PC-3 (cell line): ENCODE data around the gene NANOS3. TPM values are rescaled to one million over a fixed set of nuclear protein-coding genes. Genes with fewer than 3 reads are reported as not detected.

Source experiments
- ATAC-seq: fragments of 200-7000 bp; cut with Tn5 transposase; 2 replicates; pipeline ENCODE4 v1.9.1; 2020; ENCODE audit warnings: mild to moderate bottlenecking, moderate library complexity
- BruUV-seq: library from RNA; stranded (reverse); fragments of 400-500 nt; replicated peaks from 2 replicates; lab custom pipeline; 2021; lab: Mats Ljungman, UMichigan
- CTCF ChIA-PET: fragments of 300-600 bp; sonication (Branson Sonifier 250); formaldehyde crosslinking; loops from one replicate; lab custom pipeline; 2022; ENCODE audit warnings: antibody characterized with exemption; lab: Charles Lee
- POLR2A ChIA-PET: fragments of 300-600 bp; sonication (Branson Sonifier 250); formaldehyde crosslinking; loops from one replicate; lab custom pipeline; 2022; ENCODE audit warnings: antibody characterized with exemption; ENCODE audit not compliant: unreplicated experiment; lab: Charles Lee
- DNase-seq: peaks from one replicate; pipeline ENCODE4 v3.0.0-alpha.2; 2015
- H2AFZ ChIP-seq: fragments of 300-600 bp; sonication (generic); 2 replicates; pipeline ENCODE4 v1.6.0; 2016; ENCODE audit warnings: antibody characterized with exemption, low read length
- H3F3A ChIP-seq: fragments of 300-600 bp; sonication (generic); one replicate; pipeline ENCODE4 v1.6.0; 2017; ENCODE audit warnings: antibody characterized with exemption, low read length, control low read depth, mild to moderate bottlenecking; ENCODE audit not compliant: unreplicated experiment
- H3K27ac ChIP-seq: fragments of 300-600 bp; sonication (generic); 2 replicates; pipeline ENCODE4 v1.5.1; 2016; ENCODE audit warnings: mild to moderate bottlenecking, low read length
- H3K27me3 ChIP-seq: fragments of 300-600 bp; sonication (generic); 2 replicates; pipeline ENCODE4 v1.6.1; 2016; ENCODE audit warnings: low read length, mixed read lengths
- H3K36me3 ChIP-seq: fragments of 300-600 bp; sonication (generic); 2 replicates; pipeline ENCODE4 v1.6.1; 2016; ENCODE audit warnings: low read depth, mixed run types, low read length, mixed read lengths
- H3K4me1 ChIP-seq: fragments of 300-600 bp; sonication (generic); 2 replicates; pipeline ENCODE4 v1.5.1; 2016; ENCODE audit warnings: low read length; ENCODE audit not compliant: insufficient read depth
- H3K4me2 ChIP-seq: fragments of 300-600 bp; sonication (generic); 2 replicates; pipeline ENCODE4 v1.6.0; 2016; ENCODE audit warnings: low read length
- H3K4me3 ChIP-seq: fragments of 300-600 bp; sonication (generic); 2 replicates; pipeline ENCODE4 v1.5.1; 2016; ENCODE audit warnings: mild to moderate bottlenecking, low read length, mixed read lengths
- H3K79me2 ChIP-seq: fragments of 300-600 bp; sonication (generic); 2 replicates; pipeline ENCODE4 v1.6.1; 2017; ENCODE audit warnings: low read length, mixed read lengths
- H3K9ac ChIP-seq: fragments of 300-600 bp; sonication (generic); 2 replicates; pipeline ENCODE4 v1.6.0; 2016; ENCODE audit warnings: mild to moderate bottlenecking, low read length
- H3K9me2 ChIP-seq: fragments of 300-600 bp; sonication (generic); replicated peaks from 2 replicates; pipeline ENCODE4 v1.6.1; 2016; ENCODE audit warnings: mixed run types, low read length, mixed read lengths
- H3K9me3 ChIP-seq: fragments of 300-600 bp; sonication (generic); 2 replicates; pipeline ENCODE4 v1.6.1; 2016; ENCODE audit warnings: low read length, mixed read lengths
- H4K20me1 ChIP-seq: fragments of 300-600 bp; sonication (generic); 2 replicates; pipeline ENCODE4 v1.6.1; 2016; ENCODE audit warnings: low read length, mixed read lengths
- CTCF ChIP-seq: fragments of 300-600 bp; sonication (generic); conservative IDR thresholded peaks from 2 replicates; pipeline ENCODE4 v1.5.1; 2017; ENCODE audit warnings: antibody characterized with exemption, low read depth, mild to moderate bottlenecking, low read length
- EZH2 ChIP-seq: fragments of 300-600 bp; sonication (generic); IDR thresholded peaks from one replicate; pipeline ENCODE4 v1.6.1; 2017; ENCODE audit warnings: antibody characterized with exemption, mild to moderate bottlenecking, low read length; ENCODE audit not compliant: unreplicated experiment
- EZH2phosphoT487 ChIP-seq: fragments of 300-600 bp; sonication (generic); IDR thresholded peaks from 2 replicates; pipeline ENCODE4 v1.6.1; 2018; ENCODE audit warnings: mild to moderate bottlenecking, antibody characterized with exemption, low read length, borderline replicate concordance
- intact Hi-C: fragments of 100-400 bp; cut with micrococcal nuclease; formaldehyde crosslinking; loops from 2 replicates; pipeline ENCODE4 v1.9.0; 2023
- total RNA-seq: library from RNA; depleted of rRNA; stranded (reverse); fragments of >200 nt; gene quantifications from 2 replicates; pipeline ENCODE4 v1.2.3, GENCODE V29; 2014

Gene NANOS3
- total RNA-seq, 1 experiment from 2014 or later, result 1.7 TPM

- ChIA-PET CTCF (interaction anchor here (0.6 to 1.3 kb wide), 2 partner anchors 32 to 477 kb away, joined by 3 to 4 read pairs; no protein-coding TSS in a partner anchor), POLR2A (interaction anchor here (0.7 kb wide), 1 partner anchor 11 kb away, joined by 6 read pairs; no protein-coding TSS in a partner anchor)
- Histone ChIP-seq H3K27ac (no peak overlapping the region), H3K4me1 (peaks cover 20% of the 10 kb centered on the region), H3K4me3 (no peak overlapping the region), H3K36me3 (peaks cover 3% of the 10 kb centered on the region; the same call in 1 of the 2 replicates), H3K9me3 (no peaks in the 10 kb centered on the region), H3K9me2 (no peaks in the 10 kb centered on the region), H3F3A (peaks cover 4% of the 10 kb centered on the region), H3K27me3 (no peaks in the 10 kb centered on the region), H3K79me2 (no peaks in the 10 kb centered on the region), H2AFZ (no peak overlapping the region), H3K9ac (no peak overlapping the region), H3K4me2 (no peak overlapping the region), H4K20me1 (peaks cover 4% of the 10 kb centered on the region; the same call in 1 of the 2 replicates)
- DNase-seq (no peak), ATAC-seq (no peak)
- intact Hi-C loops, result loop anchor here (10.0 kb wide), 1 partner anchor 665 kb away; no protein-coding TSS in a partner anchor
- BruUV-seq, result no TSS peak
- TF ChIP-seq CTCF, result no peak
- no peak for TF ChIP-seq EZH2
- no peak for TF ChIP-seq EZH2phosphoT487
Observed at GRCh38 chr19:13830114-13830740, 46.7 kb upstream of the NANOS3 start.

GRCh38 chr19:13830741-13831536 is 46.0 kb upstream of the NANOS3 start:
- Histone ChIP-seq H4K20me1 (peaks cover 8% of the 10 kb centered on the region; the same call in 1 of the 2 replicates), H3F3A (peaks cover 9% of the 10 kb centered on the region), H3K27ac (no peak overlapping the region), H3K79me2 (peaks cover 5% of the 10 kb centered on the region), H3K4me3 (no peak overlapping the region), H3K4me1 (peaks cover 26% of the 10 kb centered on the region), H3K9ac (no peak overlapping the region), H2AFZ (no peak overlapping the region), H3K9me2 (no peaks in the 10 kb centered on the region), H3K27me3 (no peaks in the 10 kb centered on the region), H3K9me3 (no peaks in the 10 kb centered on the region), H3K4me2 (no peak overlapping the region), H3K36me3 (peaks cover 9% of the 10 kb centered on the region)
- ChIA-PET POLR2A (no interaction called here), CTCF (no interaction called here)
- ATAC-seq, result no peak
- no peak for DNase-seq
- TF ChIP-seq EZH2, result no peak
- no peak for TF ChIP-seq CTCF
- TF ChIP-seq EZH2phosphoT487, result no peak
- intact Hi-C loops, result loop anchor here (10.0 kb wide), 1 partner anchor 666 kb away; no protein-coding TSS in a partner anchor
- no TSS peak for BruUV-seq
